ENCODE results near the gene STXBP5.

DNA sequence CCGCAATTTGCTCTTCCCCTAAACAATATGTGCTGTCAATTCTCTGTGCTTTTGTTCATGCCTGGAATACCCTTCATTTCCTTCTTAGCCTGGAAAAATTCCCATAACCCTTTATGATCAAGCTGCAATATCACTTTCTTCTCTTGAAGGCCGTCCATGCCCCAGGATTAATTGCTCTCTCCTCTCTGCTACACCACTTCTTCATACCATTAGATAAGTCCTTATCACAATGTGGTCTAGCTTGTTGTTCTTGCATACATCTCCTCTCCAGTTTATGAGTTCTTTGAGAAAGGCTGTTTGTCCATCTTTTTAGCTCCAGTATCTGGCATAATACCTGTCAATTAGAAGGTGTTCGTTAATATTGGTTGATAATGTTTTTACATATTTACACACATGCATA is 193.1 kb downstream of the STXBP5 start:
- TF ChIP-seq, protein P1, sequence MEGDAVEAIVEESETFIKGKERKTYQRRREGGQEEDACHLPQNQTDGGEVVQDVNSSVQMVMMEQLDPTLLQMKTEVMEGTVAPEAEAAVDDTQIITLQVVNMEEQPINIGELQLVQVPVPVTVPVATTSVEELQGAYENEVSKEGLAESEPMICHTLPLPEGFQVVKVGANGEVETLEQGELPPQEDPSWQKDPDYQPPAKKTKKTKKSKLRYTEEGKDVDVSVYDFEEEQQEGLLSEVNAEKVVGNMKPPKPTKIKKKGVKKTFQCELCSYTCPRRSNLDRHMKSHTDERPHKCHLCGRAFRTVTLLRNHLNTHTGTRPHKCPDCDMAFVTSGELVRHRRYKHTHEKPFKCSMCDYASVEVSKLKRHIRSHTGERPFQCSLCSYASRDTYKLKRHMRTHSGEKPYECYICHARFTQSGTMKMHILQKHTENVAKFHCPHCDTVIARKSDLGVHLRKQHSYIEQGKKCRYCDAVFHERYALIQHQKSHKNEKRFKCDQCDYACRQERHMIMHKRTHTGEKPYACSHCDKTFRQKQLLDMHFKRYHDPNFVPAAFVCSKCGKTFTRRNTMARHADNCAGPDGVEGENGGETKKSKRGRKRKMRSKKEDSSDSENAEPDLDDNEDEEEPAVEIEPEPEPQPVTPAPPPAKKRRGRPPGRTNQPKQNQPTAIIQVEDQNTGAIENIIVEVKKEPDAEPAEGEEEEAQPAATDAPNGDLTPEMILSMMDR (IDR thresholded peaks at IDR 0.05) = no peak
- no peak for TF ChIP-seq POLR2A (IDR thresholded peaks at IDR 0.05)
